ENCODE data around the gene NHSL2. TPM values are rescaled to one million over a fixed set of nuclear protein-coding genes. Genes with fewer than 3 reads are reported as not detected.

NHSL2 gene
- total RNA-seq, 1 experiment from 2014 or later: 0.07 TPM

GRCh38 chrX:71908387-71908786 lies 2.3 kb upstream of the NHSL2 start:
- H3K36me3 ChIP-seq (ENCODE audit: low read depth, low read length): no peaks in the 10 kb centered on the region

GRCh38 chrX:71909956-71910355 lies 689 bp upstream of the NHSL2 start:
- H3K4me1 ChIP-seq (ENCODE audit: insufficient read depth, low read length): no peaks in the 10 kb centered on the region
- DNase-seq (no peak), ATAC-seq (no peak)
- no peak for TF ChIP-seq EZH2phosphoT487 (IDR thresholded peaks at IDR 0.05; ENCODE audit: borderline replicate concordance, low read length)
- no peak; the same call in 1 of the 2 replicates for TF ChIP-seq CTCF (conservative IDR thresholded peaks at IDR 0.05; ENCODE audit: low read depth, low read length)
- no peak for TF ChIP-seq EZH2 (IDR thresholded peaks at IDR 0.05; ENCODE audit: low read length, unreplicated experiment)
- H3K9me2 ChIP-seq (replicated peaks; ENCODE audit: low read length): no peaks in the 10 kb centered on the region
- no peaks in the 10 kb centered on the region for H4K20me1 ChIP-seq (ENCODE audit: low read length)
- H3K27me3 ChIP-seq (ENCODE audit: low read length): peaks cover 33% of the 10 kb centered on the region
- ChIA-PET POLR2A (ENCODE audit: unreplicated experiment) (no interaction called here), CTCF (no interaction called here)
- no peak overlapping the region for H3K4me2 ChIP-seq (ENCODE audit: low read length)
- no peak overlapping the region for H3K27ac ChIP-seq (ENCODE audit: low read length)
- H3F3A ChIP-seq (ENCODE audit: low read length, unreplicated experiment): no peaks in the 10 kb centered on the region
- BruUV-seq (replicated peaks): no TSS peak
- no peaks in the 10 kb centered on the region for H3K9me3 ChIP-seq (ENCODE audit: low read length)
- H3K4me3 ChIP-seq (ENCODE audit: low read length): no peak overlapping the region
- intact Hi-C loops (cut with micrococcal nuclease): no loop called here
- H3K79me2 ChIP-seq (ENCODE audit: low read length): no peaks in the 10 kb centered on the region
- no peak overlapping the region for H3K9ac ChIP-seq (ENCODE audit: low read length)
- no peaks in the 10 kb centered on the region for H3K36me3 ChIP-seq (ENCODE audit: low read depth, low read length)
- no peak overlapping the region for H2AFZ ChIP-seq (ENCODE audit: low read length)

More at GRCh38 chrX:71908387-71908786, 2.3 kb upstream of the NHSL2 start:
- H3K4me2 ChIP-seq (ENCODE audit: low read length): no peak overlapping the region
- H3F3A ChIP-seq (ENCODE audit: low read length, unreplicated experiment): no peaks in the 10 kb centered on the region
- H3K4me3 ChIP-seq (ENCODE audit: low read length): no peak overlapping the region
- ChIA-PET CTCF (no interaction called here), POLR2A (ENCODE audit: unreplicated experiment) (no interaction called here)
- no peaks in the 10 kb centered on the region for H3K9me3 ChIP-seq (ENCODE audit: low read length)
- no peak overlapping the region for H3K27ac ChIP-seq (ENCODE audit: low read length)
- H2AFZ ChIP-seq (ENCODE audit: low read length): no peak overlapping the region
- no TSS peak for BruUV-seq (replicated peaks)
- no peaks in the 10 kb centered on the region for H4K20me1 ChIP-seq (ENCODE audit: low read length)
- H3K4me1 ChIP-seq (ENCODE audit: insufficient read depth, low read length): no peaks in the 10 kb centered on the region
- H3K27me3 ChIP-seq (ENCODE audit: low read length): peaks cover 33% of the 10 kb centered on the region
- no peak for ATAC-seq
- no peak for TF ChIP-seq CTCF (conservative IDR thresholded peaks at IDR 0.05; ENCODE audit: low read depth, low read length)
- TF ChIP-seq EZH2phosphoT487 (IDR thresholded peaks at IDR 0.05; ENCODE audit: borderline replicate concordance, low read length): no peak
- TF ChIP-seq EZH2 (IDR thresholded peaks at IDR 0.05; ENCODE audit: low read length, unreplicated experiment): no peak
- H3K9ac ChIP-seq (ENCODE audit: low read length): no peak overlapping the region
- intact Hi-C loops (cut with micrococcal nuclease): no loop called here
- no peaks in the 10 kb centered on the region for H3K9me2 ChIP-seq (replicated peaks; ENCODE audit: low read length)
- DNase-seq: no peak
- H3K79me2 ChIP-seq (ENCODE audit: low read length): no peaks in the 10 kb centered on the region

GRCh38 chrX:71910986-71911730 lies 513 bp downstream of the NHSL2 start:
- ATAC-seq (peak; percentile 40), DNase-seq (no peak)
- no peak overlapping the region for H3K27ac ChIP-seq (ENCODE audit: low read length)
- H3K4me3 ChIP-seq (ENCODE audit: low read length): no peak overlapping the region
- TF ChIP-seq EZH2phosphoT487 (IDR thresholded peaks at IDR 0.05; ENCODE audit: borderline replicate concordance, low read length) (no peak), CTCF (conservative IDR thresholded peaks at IDR 0.05; ENCODE audit: low read depth, low read length) (peak; percentile 25; the same call in 1 of the 2 replicates)
- no peaks in the 10 kb centered on the region for H3K4me1 ChIP-seq (ENCODE audit: insufficient read depth, low read length)
- no TSS peak for BruUV-seq (replicated peaks)
- no peaks in the 10 kb centered on the region for H3K79me2 ChIP-seq (ENCODE audit: low read length)
- intact Hi-C loops (cut with micrococcal nuclease): no loop called here
- POLR2A ChIA-PET (ENCODE audit: unreplicated experiment): no interaction called here
- H3K27me3 ChIP-seq (ENCODE audit: low read length): peaks cover 33% of the 10 kb centered on the region
- no peak overlapping the region for H2AFZ ChIP-seq (ENCODE audit: low read length)
- CTCF ChIA-PET: no interaction called here
- H3K9ac ChIP-seq (ENCODE audit: low read length): no peak overlapping the region
- no peaks in the 10 kb centered on the region for H3K9me3 ChIP-seq (ENCODE audit: low read length)
- H3F3A ChIP-seq (ENCODE audit: low read length, unreplicated experiment): no peaks in the 10 kb centered on the region
- H3K9me2 ChIP-seq (replicated peaks; ENCODE audit: low read length): no peaks in the 10 kb centered on the region
- H3K4me2 ChIP-seq (ENCODE audit: low read length): peak overlapping the region; percentile 34; the same call in 1 of the 2 replicates
- H4K20me1 ChIP-seq (ENCODE audit: low read length): no peaks in the 10 kb centered on the region
- no peaks in the 10 kb centered on the region for H3K36me3 ChIP-seq (ENCODE audit: low read depth, low read length)
